Endothelial cell of umbilical vein (primary cell): ENCODE results near the gene FRYL. TPM values are rescaled to one million over a fixed set of nuclear protein-coding genes. Genes with fewer than 3 reads are reported as not detected.

ENCODE experiments used
- BruUV-seq: library from RNA; stranded (reverse); fragments of 400-500 nt; replicated peaks from 2 replicates; lab custom pipeline; 2021; lab: Mats Ljungman, UMichigan
- CTCF ChIA-PET: fragments of 300-600, 350-600 bp; sonication (Branson Sonifier 250); formaldehyde crosslinking; loops from one replicate; lab custom pipeline; 2021; ENCODE audit warnings: antibody characterized with exemption, inconsistent platforms; lab: Charles Lee
- POLR2A ChIA-PET: fragments of 300-600, 350-600 bp; sonication (Branson Sonifier 250); formaldehyde crosslinking; loops from one replicate; lab custom pipeline; 2021; ENCODE audit warnings: antibody characterized with exemption, inconsistent platforms; lab: Charles Lee
- DNase-seq: peaks from one replicate; pipeline ENCODE4 v3.0.0-alpha.2; 2011; ENCODE audit warnings: low read depth, low spot score
- FAIRE-seq: peaks from 2 replicates; lab custom pipeline; 2011; peaks lifted over from hg19 to GRCh38; lab: Jason Lieb, UNC
- H2AFZ ChIP-seq: 2 replicates; pipeline ENCODE4 v1.6.0; 2012; ENCODE audit warnings: low read depth, low read length, control low read depth, inconsistent platforms
- H3K27ac ChIP-seq: 2 replicates; pipeline ENCODE4 v1.5.1; 2011; ENCODE audit warnings: low read depth, mild to moderate bottlenecking, control low read depth, low read length, moderate library complexity; ENCODE audit not compliant: insufficient read depth
- H3K27me3 ChIP-seq, 2 experiments: 2 replicates each; pipeline versions ENCODE4 v1.6.0 to v1.6.1; 2011; ENCODE audit warnings: low read length in 2 of 2, mixed read lengths in 1 of 2; ENCODE audit not compliant: control insufficient read depth in 2 of 2, insufficient read depth in 2 of 2
- H3K36me3 ChIP-seq, 2 experiments: 2 replicates in 1 of 2; 3 replicates in 1 of 2; pipeline ENCODE4 v1.5.1; 2011; ENCODE audit warnings: low read length in 2 of 2, mild to moderate bottlenecking in 1 of 2, moderate library complexity in 1 of 2; ENCODE audit not compliant: control insufficient read depth in 2 of 2, insufficient read depth in 2 of 2; ENCODE audit errors: extremely low read depth in 1 of 2
- H3K4me1 ChIP-seq: 3 replicates; pipeline ENCODE4 v1.5.1; 2011; ENCODE audit warnings: mild to moderate bottlenecking, low read length; ENCODE audit not compliant: control insufficient read depth, insufficient read depth; ENCODE audit errors: extremely low read depth
- H3K4me2 ChIP-seq: 2 replicates; pipeline ENCODE4 v1.6.1; 2011; ENCODE audit warnings: low read length, control low read depth, mixed read lengths; ENCODE audit not compliant: insufficient read depth
- H3K4me3 ChIP-seq, 3 experiments: fragments of 200-600 bp in 1 of 3; sonication (generic), shearing (Covaris generic) in 1 of 3; replicated peaks in 1 of 3; 2 replicates each; pipeline ENCODE4 v1.5.1; 2011 to 2016; ENCODE audit warnings: control low read depth in 3 of 3, low read length in 3 of 3, mild to moderate bottlenecking in 2 of 3, inconsistent platforms in 1 of 3, low read depth in 1 of 3, moderate library complexity in 1 of 3; ENCODE audit not compliant: insufficient read depth in 1 of 3
- H3K79me2 ChIP-seq: 2 replicates; pipeline ENCODE4 v1.6.0; 2012; ENCODE audit warnings: low read length, inconsistent platforms; ENCODE audit not compliant: control insufficient read depth, insufficient read depth
- H3K9ac ChIP-seq: replicated peaks from 2 replicates; pipeline ENCODE3; 2011; ENCODE audit warnings: low read length, control low read depth; ENCODE audit not compliant: insufficient read depth; ENCODE audit errors: extremely low read depth
- H3K9me1 ChIP-seq: replicated peaks from 3 replicates; pipeline ENCODE4 v1.6.0; 2011; ENCODE audit warnings: mild to moderate bottlenecking, low read length; ENCODE audit not compliant: control insufficient read depth, insufficient read depth; ENCODE audit errors: extremely low read depth
- H3K9me3 ChIP-seq: replicated peaks from 2 replicates; pipeline ENCODE4 v1.5.1; 2012; ENCODE audit warnings: low read length, inconsistent platforms; ENCODE audit not compliant: control insufficient read depth, insufficient read depth
- H4K20me1 ChIP-seq: replicated peaks from 2 replicates; pipeline ENCODE3; 2011; ENCODE audit warnings: mild to moderate bottlenecking, low read length; ENCODE audit not compliant: control insufficient read depth, insufficient read depth; ENCODE audit errors: extremely low read depth
- EZH2 ChIP-seq: IDR thresholded peaks from 2 replicates; pipeline ENCODE4 v1.6.1; 2012; ENCODE audit warnings: borderline replicate concordance, low read depth, mild to moderate bottlenecking, moderate library complexity, low read length, inconsistent platforms; ENCODE audit not compliant: severe bottlenecking
- FOS ChIP-seq: IDR thresholded peaks from 2 replicates; pipeline ENCODE4 v1.6.1; 2011; ENCODE audit warnings: mild to moderate bottlenecking, low read length, moderate library complexity, borderline replicate concordance; ENCODE audit not compliant: insufficient read depth
- GATA2 ChIP-seq: IDR thresholded peaks from 2 replicates; pipeline ENCODE4 v1.7.0; 2011; ENCODE audit warnings: low read depth, mild to moderate bottlenecking, moderate library complexity, mixed read lengths, low read length; ENCODE audit not compliant: insufficient read length, insufficient read depth
- JUN ChIP-seq: IDR thresholded peaks from 2 replicates; pipeline ENCODE4 v1.6.1; 2011; ENCODE audit warnings: borderline replicate concordance, low read depth; ENCODE audit not compliant: insufficient read length, insufficient read depth
- MYC ChIP-seq: IDR thresholded peaks from one replicate; pipeline ENCODE4 v1.6.1; 2011; ENCODE audit warnings: mild to moderate bottlenecking, low read depth, low read length
- POLR2A ChIP-seq: IDR thresholded peaks from 2 replicates; pipeline ENCODE4 v1.6.1; 2012; ENCODE audit warnings: low read depth, mild to moderate bottlenecking, control low read depth, low read length
- POLR2AphosphoS5 ChIP-seq: IDR thresholded peaks from 2 replicates; pipeline ENCODE4 v1.6.1; 2012; ENCODE audit warnings: low read depth, mild to moderate bottlenecking, control low read depth, low read length, moderate library complexity; ENCODE audit not compliant: insufficient read depth
- dilution Hi-C: fragments of 300-500 bp; cut with MboI; formaldehyde crosslinking; loops from one replicate; pipeline ENCODE4 v1.15.0; 2019; ENCODE audit warnings: low sequenced_read_pairs; ENCODE audit not compliant: extremely low pct_ligation_motif_present
- intact Hi-C: fragments of 100-400 bp; cut with micrococcal nuclease; formaldehyde crosslinking; loops from one replicate; pipeline ENCODE4 v1.10.0; 2022
- polyA plus RNA-seq, 4 experiments: library from polyadenylated mRNA; depleted of rRNA in 3 of 4; stranded (reverse) in 3 of 4; unstranded in 1 of 4; fragments of >200 nt; gene quantifications; 2 replicates each; pipeline versions ENCODE4 v1.2.1 to v1.2.3, GENCODE V29; 2011 to 2012; ENCODE audit warnings: missing spikeins in 1 of 4
- total RNA-seq: library from RNA; stranded (reverse); gene quantifications from 2 replicates; pipeline ENCODE4 v1.2.3, GENCODE V29; 2021
- TF ChIP-seq, protein P1 (sequence below): IDR thresholded peaks from 2 replicates; pipeline ENCODE4 v1.6.1; 2011; ENCODE audit not compliant: insufficient read depth, insufficient read length
- TF ChIP-seq, protein P2 (sequence below), 2 donors: IDR thresholded peaks; 1 replicate in 1 of 2; 2 replicates in 1 of 2; pipeline ENCODE4 v1.5.1; 2011; ENCODE audit warnings: low read length in 2 of 2, mild to moderate bottlenecking in 2 of 2, moderate library complexity in 2 of 2, control low read depth in 1 of 2, inconsistent platforms in 1 of 2, low read depth in 1 of 2; ENCODE audit not compliant: insufficient read depth in 1 of 2; ENCODE audit errors: extremely low read depth in 1 of 2

Gene FRYL
- total and polyA plus RNA-seq, 2 donors (not counting 3 experiments of a cell fraction or from before 2014, with no cell fraction given) = 17.0 to 84.9 TPM

DNA sequence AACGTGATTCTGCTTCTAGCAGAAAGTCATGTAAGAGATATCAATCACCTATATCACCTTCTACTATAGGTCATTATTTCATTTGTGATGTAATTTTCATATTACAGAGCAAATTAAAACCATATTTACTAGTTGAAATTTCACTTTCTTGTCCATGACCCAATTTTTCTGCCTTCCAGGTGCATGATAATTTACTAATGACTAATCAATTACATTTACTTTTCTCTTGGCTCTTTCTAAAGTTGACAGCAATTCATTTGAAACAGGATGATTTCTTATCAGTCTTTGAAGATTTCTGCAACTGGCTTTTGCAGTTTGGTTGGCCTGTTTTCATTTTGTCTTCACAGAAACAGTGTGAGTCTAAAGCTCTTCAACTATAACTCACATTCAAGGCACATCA is 208.6 kb downstream of the FRYL start:
- no peaks in the 10 kb centered on the region for H3K9me3 ChIP-seq
- TF ChIP-seq POLR2A (no peak), MYC (no peak), POLR2AphosphoS5 (no peak), JUN (no peak), GATA2 (no peak), EZH2 (no peak), FOS (no peak)
- TF ChIP-seq, protein P1, sequence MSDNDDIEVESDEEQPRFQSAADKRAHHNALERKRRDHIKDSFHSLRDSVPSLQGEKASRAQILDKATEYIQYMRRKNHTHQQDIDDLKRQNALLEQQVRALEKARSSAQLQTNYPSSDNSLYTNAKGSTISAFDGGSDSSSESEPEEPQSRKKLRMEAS = no peak
- TF ChIP-seq, protein P2, sequence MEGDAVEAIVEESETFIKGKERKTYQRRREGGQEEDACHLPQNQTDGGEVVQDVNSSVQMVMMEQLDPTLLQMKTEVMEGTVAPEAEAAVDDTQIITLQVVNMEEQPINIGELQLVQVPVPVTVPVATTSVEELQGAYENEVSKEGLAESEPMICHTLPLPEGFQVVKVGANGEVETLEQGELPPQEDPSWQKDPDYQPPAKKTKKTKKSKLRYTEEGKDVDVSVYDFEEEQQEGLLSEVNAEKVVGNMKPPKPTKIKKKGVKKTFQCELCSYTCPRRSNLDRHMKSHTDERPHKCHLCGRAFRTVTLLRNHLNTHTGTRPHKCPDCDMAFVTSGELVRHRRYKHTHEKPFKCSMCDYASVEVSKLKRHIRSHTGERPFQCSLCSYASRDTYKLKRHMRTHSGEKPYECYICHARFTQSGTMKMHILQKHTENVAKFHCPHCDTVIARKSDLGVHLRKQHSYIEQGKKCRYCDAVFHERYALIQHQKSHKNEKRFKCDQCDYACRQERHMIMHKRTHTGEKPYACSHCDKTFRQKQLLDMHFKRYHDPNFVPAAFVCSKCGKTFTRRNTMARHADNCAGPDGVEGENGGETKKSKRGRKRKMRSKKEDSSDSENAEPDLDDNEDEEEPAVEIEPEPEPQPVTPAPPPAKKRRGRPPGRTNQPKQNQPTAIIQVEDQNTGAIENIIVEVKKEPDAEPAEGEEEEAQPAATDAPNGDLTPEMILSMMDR (IDR thresholded peaks at IDR 0.05; ENCODE audit: extremely low read depth in 1 of 2, insufficient read depth in 1 of 2, low read depth in 1 of 2, low read length in 2 of 2) = no peak
- H3K4me1 ChIP-seq = no peaks in the 10 kb centered on the region
- H2AFZ ChIP-seq = no peak overlapping the region
- H3K4me2 ChIP-seq = no peak overlapping the region
- CTCF ChIA-PET = interaction anchor here (1.6 kb wide), 1 partner anchor 9 kb away, joined by 3 read pairs; no protein-coding TSS in a partner anchor
- no peak overlapping the region for H3K27ac ChIP-seq
- dilution Hi-C loops (no loop called here), intact Hi-C loops (no loop called here)
- no peak overlapping the region for H3K9ac ChIP-seq
- no peaks in the 10 kb centered on the region for H3K9me1 ChIP-seq
- H3K36me3 ChIP-seq = peaks cover 6 to 26% of the 10 kb centered on the region in 2 experiments
- DNase-seq (no peak), FAIRE-seq (no peak)
- no peaks in the 10 kb centered on the region for H3K27me3 ChIP-seq
- H3K79me2 ChIP-seq = no peaks in the 10 kb centered on the region
- H3K4me3 ChIP-seq = no peak overlapping the region
- POLR2A ChIA-PET = no interaction called here
- H4K20me1 ChIP-seq = no peaks in the 10 kb centered on the region
- no TSS peak for BruUV-seq
